HEK293 (cell line): ENCODE results near the gene ELOA2.
"Not testable (repeated sequence)": the region's sequence is repeated elsewhere in the genome, so short reads cannot be mapped to it uniquely, and the experiment has no call there.

Experiments
- CTCF ChIA-PET: fragments of 350-600 bp; formaldehyde crosslinking; extraction: SDS; loops from one replicate; lab custom pipeline; 2021; ENCODE audit warnings: antibody characterized with exemption; lab: Yijun Ruan, JAX
- POLR2A ChIA-PET: fragments of 300-600 bp; formaldehyde crosslinking; extraction: SDS; loops from one replicate; lab custom pipeline; 2020; ENCODE audit warnings: antibody characterized with exemption, inconsistent platforms; lab: Yijun Ruan, JAX
- H3K27ac ChIP-seq: fragments of 200-500 bp; sonication (Bioruptor generic); 2 replicates; pipeline ENCODE4 v1.5.1; 2014; ENCODE audit warnings: low read depth, low read length, control low read depth, inconsistent platforms; ENCODE audit errors: extremely low read depth
- H3K36me3 ChIP-seq, 2 experiments: fragments of 200-500 bp in 1 of 2; sonication (Bioruptor generic) in 1 of 2; 1 replicate in 1 of 2; 2 replicates in 1 of 2; pipeline ENCODE4 v1.5.1; 2014 to 2017; ENCODE audit warnings: inconsistent platforms in 2 of 2, low read length in 2 of 2; ENCODE audit not compliant: control insufficient read depth in 2 of 2, insufficient read depth in 1 of 2
- H3K4me1 ChIP-seq: fragments of 200-500 bp; sonication (Bioruptor generic); 2 replicates; pipeline ENCODE4 v1.5.1; 2014; ENCODE audit warnings: mild to moderate bottlenecking, low read length, inconsistent platforms; ENCODE audit not compliant: control insufficient read depth, insufficient read depth
- H3K4me3 ChIP-seq: 2 replicates; pipeline ENCODE4 v1.5.1; 2011; ENCODE audit warnings: low read depth, mild to moderate bottlenecking, control low read depth, low read length, moderate library complexity
- H3K9me3 ChIP-seq: fragments of 200-500 bp; sonication (Bioruptor generic); 2 replicates; pipeline ENCODE4 v1.5.1; 2014; ENCODE audit warnings: low read depth, low read length, inconsistent platforms; ENCODE audit not compliant: control insufficient read depth, insufficient read depth
- ZBTB48 ChIP-seq: fragments of 450-650 bp; formaldehyde crosslinking; IDR thresholded peaks from 2 replicates; pipeline ENCODE4 v1.5.1; 2016; ENCODE audit warnings: missing biosample characterization, missing genetic modification characterization
- ZNF169 ChIP-seq: fragments of 450-650 bp; formaldehyde crosslinking; IDR thresholded peaks from 2 replicates; pipeline ENCODE4 v1.5.1; 2016; ENCODE audit warnings: missing biosample characterization, missing genetic modification characterization
- TF ChIP-seq, protein P1 (sequence below): fragments of 450-650 bp; formaldehyde crosslinking; IDR thresholded peaks from 2 replicates; pipeline ENCODE4 v1.5.1; 2016; ENCODE audit warnings: missing biosample characterization, missing genetic modification characterization
- TF ChIP-seq, protein P2 (sequence below): fragments of 450-650 bp; formaldehyde crosslinking; IDR thresholded peaks from 2 replicates; pipeline ENCODE4 v1.5.1; 2016; ENCODE audit warnings: missing biosample characterization, missing genetic modification characterization
- TF ChIP-seq, protein P3 (sequence below): fragments of 450-650 bp; formaldehyde crosslinking; conservative IDR thresholded peaks from 2 replicates; pipeline ENCODE4 v1.5.1; 2016; ENCODE audit warnings: low read depth, missing biosample characterization, missing genetic modification characterization

The ELOA2 gene

DNA sequence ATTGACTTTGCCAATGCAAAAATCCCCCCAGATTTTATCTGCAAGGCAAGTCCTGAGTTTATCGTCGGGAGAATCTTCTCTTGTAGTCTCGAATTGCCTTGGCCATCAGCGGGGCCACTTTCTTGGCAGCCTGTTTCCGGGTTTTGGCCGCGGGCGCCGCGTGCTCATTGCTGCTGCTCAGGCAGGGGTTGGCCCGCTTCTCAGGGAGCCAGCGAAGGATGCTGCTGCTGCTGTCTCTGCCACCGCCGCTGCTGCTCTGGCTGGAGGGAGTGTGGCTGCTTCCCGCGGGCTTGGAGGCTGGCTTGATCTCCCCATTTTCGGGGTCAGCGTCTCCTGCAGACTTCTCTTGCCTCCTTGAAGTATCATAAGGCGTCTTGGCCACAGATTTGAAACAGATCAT lies 2.5 kb downstream of the ELOA2 start:
- H3K27ac ChIP-seq: no peak overlapping the region
- H3K9me3 ChIP-seq: no peaks in the 10 kb centered on the region
- no peaks in the 10 kb centered on the region for H3K4me1 ChIP-seq
- H3K36me3 ChIP-seq: no peaks in the 10 kb centered on the region
- TF ChIP-seq, protein P1, sequence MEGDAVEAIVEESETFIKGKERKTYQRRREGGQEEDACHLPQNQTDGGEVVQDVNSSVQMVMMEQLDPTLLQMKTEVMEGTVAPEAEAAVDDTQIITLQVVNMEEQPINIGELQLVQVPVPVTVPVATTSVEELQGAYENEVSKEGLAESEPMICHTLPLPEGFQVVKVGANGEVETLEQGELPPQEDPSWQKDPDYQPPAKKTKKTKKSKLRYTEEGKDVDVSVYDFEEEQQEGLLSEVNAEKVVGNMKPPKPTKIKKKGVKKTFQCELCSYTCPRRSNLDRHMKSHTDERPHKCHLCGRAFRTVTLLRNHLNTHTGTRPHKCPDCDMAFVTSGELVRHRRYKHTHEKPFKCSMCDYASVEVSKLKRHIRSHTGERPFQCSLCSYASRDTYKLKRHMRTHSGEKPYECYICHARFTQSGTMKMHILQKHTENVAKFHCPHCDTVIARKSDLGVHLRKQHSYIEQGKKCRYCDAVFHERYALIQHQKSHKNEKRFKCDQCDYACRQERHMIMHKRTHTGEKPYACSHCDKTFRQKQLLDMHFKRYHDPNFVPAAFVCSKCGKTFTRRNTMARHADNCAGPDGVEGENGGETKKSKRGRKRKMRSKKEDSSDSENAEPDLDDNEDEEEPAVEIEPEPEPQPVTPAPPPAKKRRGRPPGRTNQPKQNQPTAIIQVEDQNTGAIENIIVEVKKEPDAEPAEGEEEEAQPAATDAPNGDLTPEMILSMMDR (tag by site-specific recombination): no peak
- no peak for TF ChIP-seq ZBTB48
- TF ChIP-seq, protein P2, sequence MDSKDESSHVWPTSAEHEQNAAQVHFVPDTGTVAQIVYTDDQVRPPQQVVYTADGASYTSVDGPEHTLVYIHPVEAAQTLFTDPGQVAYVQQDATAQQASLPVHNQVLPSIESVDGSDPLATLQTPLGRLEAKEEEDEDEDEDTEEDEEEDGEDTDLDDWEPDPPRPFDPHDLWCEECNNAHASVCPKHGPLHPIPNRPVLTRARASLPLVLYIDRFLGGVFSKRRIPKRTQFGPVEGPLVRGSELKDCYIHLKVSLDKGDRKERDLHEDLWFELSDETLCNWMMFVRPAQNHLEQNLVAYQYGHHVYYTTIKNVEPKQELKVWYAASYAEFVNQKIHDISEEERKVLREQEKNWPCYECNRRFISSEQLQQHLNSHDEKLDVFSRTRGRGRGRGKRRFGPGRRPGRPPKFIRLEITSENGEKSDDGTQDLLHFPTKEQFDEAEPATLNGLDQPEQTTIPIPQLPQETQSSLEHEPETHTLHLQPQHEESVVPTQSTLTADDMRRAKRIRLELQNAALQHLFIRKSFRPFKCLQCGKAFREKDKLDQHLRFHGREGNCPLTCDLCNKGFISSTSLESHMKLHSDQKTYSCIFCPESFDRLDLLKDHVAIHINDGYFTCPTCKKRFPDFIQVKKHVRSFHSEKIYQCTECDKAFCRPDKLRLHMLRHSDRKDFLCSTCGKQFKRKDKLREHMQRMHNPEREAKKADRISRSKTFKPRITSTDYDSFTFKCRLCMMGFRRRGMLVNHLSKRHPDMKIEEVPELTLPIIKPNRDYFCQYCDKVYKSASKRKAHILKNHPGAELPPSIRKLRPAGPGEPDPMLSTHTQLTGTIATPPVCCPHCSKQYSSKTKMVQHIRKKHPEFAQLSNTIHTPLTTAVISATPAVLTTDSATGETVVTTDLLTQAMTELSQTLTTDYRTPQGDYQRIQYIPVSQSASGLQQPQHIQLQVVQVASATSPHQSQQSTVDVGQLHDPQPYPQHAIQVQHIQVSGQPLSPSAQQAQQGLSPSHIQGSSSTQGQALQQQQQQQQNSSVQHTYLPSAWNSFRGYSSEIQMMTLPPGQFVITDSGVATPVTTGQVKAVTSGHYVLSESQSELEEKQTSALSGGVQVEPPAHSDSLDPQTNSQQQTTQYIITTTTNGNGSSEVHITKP (tag by site-specific recombination): no peak
- TF ChIP-seq, protein P3, sequence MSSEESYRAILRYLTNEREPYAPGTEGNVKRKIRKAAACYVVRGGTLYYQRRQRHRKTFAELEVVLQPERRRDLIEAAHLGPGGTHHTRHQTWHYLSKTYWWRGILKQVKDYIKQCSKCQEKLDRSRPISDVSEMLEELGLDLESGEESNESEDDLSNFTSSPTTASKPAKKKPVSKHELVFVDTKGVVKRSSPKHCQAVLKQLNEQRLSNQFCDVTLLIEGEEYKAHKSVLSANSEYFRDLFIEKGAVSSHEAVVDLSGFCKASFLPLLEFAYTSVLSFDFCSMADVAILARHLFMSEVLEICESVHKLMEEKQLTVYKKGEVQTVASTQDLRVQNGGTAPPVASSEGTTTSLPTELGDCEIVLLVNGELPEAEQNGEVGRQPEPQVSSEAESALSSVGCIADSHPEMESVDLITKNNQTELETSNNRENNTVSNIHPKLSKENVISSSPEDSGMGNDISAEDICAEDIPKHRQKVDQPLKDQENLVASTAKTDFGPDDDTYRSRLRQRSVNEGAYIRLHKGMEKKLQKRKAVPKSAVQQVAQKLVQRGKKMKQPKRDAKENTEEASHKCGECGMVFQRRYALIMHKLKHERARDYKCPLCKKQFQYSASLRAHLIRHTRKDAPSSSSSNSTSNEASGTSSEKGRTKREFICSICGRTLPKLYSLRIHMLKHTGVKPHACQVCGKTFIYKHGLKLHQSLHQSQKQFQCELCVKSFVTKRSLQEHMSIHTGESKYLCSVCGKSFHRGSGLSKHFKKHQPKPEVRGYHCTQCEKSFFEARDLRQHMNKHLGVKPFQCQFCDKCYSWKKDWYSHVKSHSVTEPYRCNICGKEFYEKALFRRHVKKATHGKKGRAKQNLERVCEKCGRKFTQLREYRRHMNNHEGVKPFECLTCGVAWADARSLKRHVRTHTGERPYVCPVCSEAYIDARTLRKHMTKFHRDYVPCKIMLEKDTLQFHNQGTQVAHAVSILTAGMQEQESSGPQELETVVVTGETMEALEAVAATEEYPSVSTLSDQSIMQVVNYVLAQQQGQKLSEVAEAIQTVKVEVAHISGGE (tag by site-specific recombination): no peak
- TF ChIP-seq ZNF169 (tag by site-specific recombination): no peak
- H3K4me3 ChIP-seq: no peak overlapping the region
- CTCF ChIA-PET: interaction anchor here (0.6 to 0.7 kb wide), 2 partner anchors 239 to 1099 kb away, joined by 3 to 4 read pairs; no protein-coding TSS in a partner anchor
- POLR2A ChIA-PET: no interaction called here

DNA sequence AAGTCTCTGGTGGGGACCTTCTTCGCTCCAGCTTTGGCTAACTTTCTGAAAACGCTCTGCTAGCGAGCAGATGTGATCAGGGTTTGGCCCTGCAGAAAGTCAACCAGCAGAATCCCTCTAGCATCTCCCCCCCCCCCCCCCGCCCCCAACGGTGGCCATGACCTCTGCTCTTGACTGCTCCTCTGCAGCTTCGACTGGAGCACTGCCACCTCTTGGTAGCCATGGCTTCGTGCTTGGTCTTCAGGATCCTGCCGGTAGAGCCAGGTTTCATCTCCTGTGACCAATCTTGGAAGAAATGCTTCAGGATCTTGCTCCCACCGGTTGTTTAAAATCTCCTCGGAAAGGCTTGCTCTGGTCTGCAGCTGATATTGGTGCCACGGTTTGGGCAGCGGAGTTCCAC lies 4.5 kb downstream of the ELOA2 start:
- H3K4me3 ChIP-seq, H3K9me3 ChIP-seq, H3K4me1 ChIP-seq, H3K36me3 ChIP-seq, H3K27ac ChIP-seq, POLR2A ChIA-PET: not testable (repeated sequence)
- CTCF ChIA-PET: interaction anchor here (1.3 kb wide), 1 partner anchor 81 kb away, joined by 7 read pairs; no protein-coding TSS in a partner anchor

DNA sequence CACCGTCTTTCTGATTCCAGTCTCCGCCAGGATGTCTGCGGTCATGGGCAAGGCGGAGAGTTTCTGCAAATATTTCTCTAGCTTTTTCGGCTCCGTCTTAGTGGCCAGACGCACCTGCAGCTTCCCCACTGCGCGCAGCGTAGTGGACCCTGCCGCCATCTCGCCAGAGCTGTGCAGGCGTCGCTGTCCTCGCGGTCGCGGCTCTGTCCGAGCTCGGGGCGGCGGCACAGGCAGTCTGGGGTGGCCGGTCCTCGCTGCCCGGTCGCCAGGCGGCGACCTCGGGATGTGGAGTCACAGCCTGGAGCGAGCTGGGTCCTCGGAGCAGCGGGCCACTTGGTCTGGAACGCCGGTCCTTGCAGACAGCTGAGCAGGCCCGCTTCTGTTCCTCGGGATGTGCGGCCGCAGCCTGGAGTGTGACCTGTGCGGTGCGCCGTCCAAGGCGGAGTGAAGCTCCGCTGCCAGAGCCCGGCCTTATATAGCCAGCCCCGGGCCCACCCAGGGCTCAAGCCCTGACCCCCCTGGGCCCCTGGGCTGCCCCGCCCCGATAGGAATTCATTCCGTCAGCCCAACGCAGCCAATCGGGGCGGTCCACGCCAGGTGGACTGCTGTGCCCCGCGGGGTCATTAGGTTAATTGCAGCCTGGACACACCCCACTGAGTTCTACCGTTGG lies 5.6 kb downstream of the ELOA2 start:
- POLR2A ChIA-PET, H3K27ac ChIP-seq, H3K9me3 ChIP-seq, H3K4me3 ChIP-seq, H3K4me1 ChIP-seq, H3K36me3 ChIP-seq, CTCF ChIA-PET: not testable (repeated sequence)

DNA sequence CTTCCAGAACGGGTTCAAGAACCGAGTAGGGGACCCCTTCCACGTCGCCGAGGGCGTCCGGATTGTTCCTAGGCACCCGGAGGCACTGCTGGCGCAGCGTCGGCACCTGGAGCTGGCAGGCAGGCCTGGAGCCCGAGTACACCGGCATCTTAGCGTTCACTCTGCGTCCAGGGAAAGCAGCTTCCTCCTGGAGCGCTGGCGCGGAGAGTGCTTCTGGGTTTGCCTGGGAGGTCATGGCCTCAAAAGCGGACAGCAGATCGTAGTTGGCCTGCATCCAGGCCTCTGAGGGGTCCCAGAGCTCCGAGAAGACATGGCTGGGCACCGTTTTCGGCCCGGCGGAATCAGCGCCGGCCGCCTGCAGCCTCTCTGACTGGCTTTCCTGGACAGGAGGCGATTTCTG lies 6.7 kb downstream of the ELOA2 start:
- H3K27ac ChIP-seq, H3K36me3 ChIP-seq, H3K9me3 ChIP-seq, H3K4me1 ChIP-seq, CTCF ChIA-PET, POLR2A ChIA-PET, H3K4me3 ChIP-seq: not testable (repeated sequence)

DNA sequence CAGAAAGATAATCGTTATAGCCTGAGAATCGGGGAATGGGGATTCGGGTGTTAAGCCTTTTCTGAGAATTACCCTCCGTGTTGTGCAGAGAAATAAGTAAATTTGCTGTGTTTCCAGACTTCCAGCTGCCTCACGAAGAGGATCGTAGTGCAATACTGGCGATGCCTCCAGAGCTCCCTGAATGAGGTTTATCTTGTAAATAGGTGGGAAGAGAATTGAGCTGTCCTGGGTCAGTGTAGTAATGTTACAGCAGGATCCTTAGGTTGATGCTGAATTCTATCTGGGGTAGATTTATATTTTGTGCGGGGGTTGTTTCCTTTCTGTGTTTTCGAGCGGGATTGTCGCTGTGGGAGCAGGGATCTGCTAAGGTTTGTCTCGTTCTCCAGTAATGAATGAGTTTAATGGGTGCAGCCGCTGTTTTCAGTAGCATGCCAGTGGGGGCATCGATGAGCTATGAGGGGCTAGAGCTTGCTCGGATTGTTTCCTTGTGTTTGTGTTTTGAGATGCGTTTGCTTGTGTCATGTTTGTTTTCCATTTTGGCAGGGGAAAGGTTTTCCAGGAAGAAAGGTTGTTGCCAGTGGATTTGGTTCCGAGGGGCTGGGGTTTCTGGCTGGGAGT lies 9.8 kb downstream of the ELOA2 start:
- H3K4me3 ChIP-seq, H3K36me3 ChIP-seq, H3K27ac ChIP-seq, H3K9me3 ChIP-seq, H3K4me1 ChIP-seq, POLR2A ChIA-PET, CTCF ChIA-PET: not testable (repeated sequence)

DNA sequence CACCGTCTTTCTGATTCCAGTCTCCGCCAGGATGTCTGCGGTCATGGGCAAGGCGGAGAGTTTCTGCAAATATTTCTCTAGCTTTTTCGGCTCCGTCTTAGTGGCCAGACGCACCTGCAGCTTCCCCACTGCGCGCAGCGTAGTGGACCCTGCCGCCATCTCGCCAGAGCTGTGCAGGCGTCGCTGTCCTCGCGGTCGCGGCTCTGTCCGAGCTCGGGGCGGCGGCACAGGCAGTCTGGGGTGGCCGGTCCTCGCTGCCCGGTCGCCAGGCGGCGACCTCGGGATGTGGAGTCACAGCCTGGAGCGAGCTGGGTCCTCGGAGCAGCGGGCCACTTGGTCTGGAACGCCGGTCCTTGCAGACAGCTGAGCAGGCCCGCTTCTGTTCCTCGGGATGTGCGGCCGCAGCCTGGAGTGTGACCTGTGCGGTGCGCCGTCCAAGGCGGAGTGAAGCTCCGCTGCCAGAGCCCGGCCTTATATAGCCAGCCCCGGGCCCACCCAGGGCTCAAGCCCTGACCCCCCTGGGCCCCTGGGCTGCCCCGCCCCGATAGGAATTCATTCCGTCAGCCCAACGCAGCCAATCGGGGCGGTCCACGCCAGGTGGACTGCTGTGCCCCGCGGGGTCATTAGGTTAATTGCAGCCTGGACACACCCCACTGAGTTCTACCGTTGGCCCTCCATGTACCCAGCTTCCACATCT lies 11.5 kb downstream of the ELOA2 start:
- CTCF ChIA-PET, H3K27ac ChIP-seq, H3K4me3 ChIP-seq, H3K9me3 ChIP-seq, H3K4me1 ChIP-seq, H3K36me3 ChIP-seq, POLR2A ChIA-PET: not testable (repeated sequence)

DNA sequence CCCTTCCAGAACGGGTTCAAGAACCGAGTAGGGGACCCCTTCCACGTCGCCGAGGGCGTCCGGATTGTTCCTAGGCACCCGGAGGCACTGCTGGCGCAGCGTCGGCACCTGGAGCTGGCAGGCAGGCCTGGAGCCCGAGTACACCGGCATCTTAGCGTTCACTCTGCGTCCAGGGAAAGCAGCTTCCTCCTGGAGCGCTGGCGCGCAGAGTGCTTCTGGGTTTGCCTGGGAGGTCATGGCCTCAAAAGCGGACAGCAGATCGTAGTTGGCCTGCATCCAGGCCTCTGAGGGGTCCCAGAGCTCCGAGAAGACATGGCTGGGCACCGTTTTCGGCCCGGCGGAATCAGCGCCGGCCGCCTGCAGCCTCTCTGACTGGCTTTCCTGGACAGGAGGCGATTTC lies 12.6 kb downstream of the ELOA2 start:
- H3K9me3 ChIP-seq, H3K36me3 ChIP-seq, CTCF ChIA-PET, H3K27ac ChIP-seq, H3K4me1 ChIP-seq, POLR2A ChIA-PET, H3K4me3 ChIP-seq: not testable (repeated sequence)
